Lower lobe of right lung (tissue), 2 donors: ENCODE data around the gene B4GALNT1. TPM values are rescaled to one million over a fixed set of nuclear protein-coding genes. Genes with fewer than 3 reads are reported as not detected.
A peak's percentile ranks its signal among the peaks of the same experiment; 100 is the strongest.

Source experiments
- ATAC-seq, 2 donors: fragments of 200-7000 bp; cut with Tn5 transposase; one replicate each; pipeline ENCODE4 v1.9.1; 2020 to 2022; ENCODE audit warnings: mild to moderate bottlenecking in 2 of 2, moderate library complexity in 2 of 2
- DNase-seq: peaks from one replicate; pipeline ENCODE4 v3.0.0-alpha.2; 2020
- H3K27ac ChIP-seq: fragments of 200-600 bp; one replicate; pipeline ENCODE4 v1.8.0; 2022
- H3K27me3 ChIP-seq: fragments of 200-600 bp; one replicate; pipeline ENCODE4 v1.8.0; 2022; ENCODE audit warnings: low read depth
- H3K36me3 ChIP-seq: fragments of 200-600 bp; one replicate; pipeline ENCODE4 v1.8.0; 2022; ENCODE audit warnings: mild to moderate bottlenecking
- H3K4me1 ChIP-seq: fragments of 200-600 bp; one replicate; pipeline ENCODE4 v1.8.0; 2022
- H3K4me3 ChIP-seq: fragments of 200-600 bp; one replicate; pipeline ENCODE4 v1.8.0; 2022; ENCODE audit warnings: mild to moderate bottlenecking
- H3K9me3 ChIP-seq: fragments of 200-600 bp; one replicate; pipeline ENCODE4 v1.8.0; 2022
- CTCF ChIP-seq: fragments of 200-600 bp; IDR thresholded peaks from one replicate; pipeline ENCODE4 v1.8.0; 2022; ENCODE audit warnings: antibody characterized with exemption, mild to moderate bottlenecking
- intact Hi-C: fragments of 100-400 bp; cut with DNase I; formaldehyde crosslinking; loops from one replicate; pipeline ENCODE4 v1.11.0; 2022
- total RNA-seq: library from RNA; stranded (reverse); fragmentation: NEBNext Ultra II Directional; extraction: Animal tissue kit (Norgen Biotek cat#: 25700); gene quantifications from one replicate; pipeline ENCODE4 v1.2.1, GENCODE V29; 2021
- donor health status: DM: no; HTN: yes; CAD: no; lungs with severe emphysema.

Gene B4GALNT1
- total RNA-seq, 1 donor from 2014 or later = 0.89 TPM

- TF ChIP-seq CTCF = no peak
- no peak for DNase-seq
- Histone ChIP-seq H3K27ac (no peak overlapping the region), H3K36me3 (peaks cover 65% of the 10 kb centered on the region), H3K27me3 (peaks cover 4% of the 10 kb centered on the region), H3K4me1 (peaks cover 16% of the 10 kb centered on the region), H3K4me3 (no peak overlapping the region), H3K9me3 (no peaks in the 10 kb centered on the region)
- intact Hi-C loops = no loop called here
- ATAC-seq = no peak
Measured at GRCh38 chr12:57600395-57600794, 32.6 kb downstream of the B4GALNT1 start.

GRCh38 chr12:57593187-57593586 is 39.8 kb downstream of the B4GALNT1 start:
- H3K9me3 ChIP-seq = no peaks in the 10 kb centered on the region
- H3K27me3 ChIP-seq = peaks cover 3% of the 10 kb centered on the region
- DNase-seq (no peak), ATAC-seq (no peak)
- H3K4me1 ChIP-seq = peaks cover 26% of the 10 kb centered on the region
- H3K27ac ChIP-seq = no peak overlapping the region
- peaks cover 39% of the 10 kb centered on the region for H3K36me3 ChIP-seq
- TF ChIP-seq CTCF = no peak
- intact Hi-C loops = no loop called here
- H3K4me3 ChIP-seq = no peak overlapping the region

DNA sequence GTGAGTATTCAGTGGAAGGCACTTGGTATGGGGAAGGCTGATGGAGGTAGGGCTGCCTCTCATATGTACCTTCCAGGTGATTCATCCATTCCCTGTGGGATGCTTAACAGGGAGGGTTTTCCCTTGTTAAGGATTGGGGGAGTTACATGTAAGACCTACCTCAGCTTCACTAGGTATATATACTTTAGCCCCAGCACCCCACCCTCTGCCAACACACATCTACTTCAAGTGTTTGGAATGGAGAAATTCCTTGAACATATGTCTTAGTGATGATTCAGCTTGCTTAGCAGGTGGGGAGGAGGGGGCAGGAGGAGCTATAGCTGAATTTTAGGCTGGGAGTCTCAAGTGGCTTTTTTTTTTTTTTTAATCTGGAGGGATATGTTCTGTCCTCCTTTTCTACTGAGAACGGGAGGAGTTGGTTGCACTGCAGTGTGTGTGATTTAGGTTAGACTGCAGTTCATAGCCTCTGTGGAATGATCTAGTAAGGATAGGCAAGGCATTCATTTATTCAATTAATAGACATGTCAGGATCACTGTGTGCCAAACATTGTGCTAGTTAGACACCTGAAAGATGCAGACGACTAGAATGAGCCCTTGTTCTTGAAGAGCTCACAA is 40.3 kb downstream of the B4GALNT1 start:
- DNase-seq = no peak
- Histone ChIP-seq H3K4me3 (no peak overlapping the region), H3K27ac (no peak overlapping the region), H3K9me3 (no peaks in the 10 kb centered on the region), H3K4me1 (peaks cover 26% of the 10 kb centered on the region), H3K36me3 (peaks cover 34% of the 10 kb centered on the region), H3K27me3 (peaks cover 5% of the 10 kb centered on the region)
- intact Hi-C loops = no loop called here
- no peak for TF ChIP-seq CTCF
- ATAC-seq = peak in 1 of 2 donors; percentile 35

GRCh38 chr12:57591782-57592325 is 41.1 kb downstream of the B4GALNT1 start:
- H3K27me3 ChIP-seq = peaks cover 5% of the 10 kb centered on the region
- peaks cover 26% of the 10 kb centered on the region for H3K4me1 ChIP-seq
- H3K36me3 ChIP-seq = peaks cover 28% of the 10 kb centered on the region
- peak overlapping the region; percentile 89 for H3K4me3 ChIP-seq
- intact Hi-C loops = no loop called here
- TF ChIP-seq CTCF = no peak
- DNase-seq (no peak), ATAC-seq (no peak)
- no peak overlapping the region for H3K27ac ChIP-seq
- no peaks in the 10 kb centered on the region for H3K9me3 ChIP-seq

DNA sequence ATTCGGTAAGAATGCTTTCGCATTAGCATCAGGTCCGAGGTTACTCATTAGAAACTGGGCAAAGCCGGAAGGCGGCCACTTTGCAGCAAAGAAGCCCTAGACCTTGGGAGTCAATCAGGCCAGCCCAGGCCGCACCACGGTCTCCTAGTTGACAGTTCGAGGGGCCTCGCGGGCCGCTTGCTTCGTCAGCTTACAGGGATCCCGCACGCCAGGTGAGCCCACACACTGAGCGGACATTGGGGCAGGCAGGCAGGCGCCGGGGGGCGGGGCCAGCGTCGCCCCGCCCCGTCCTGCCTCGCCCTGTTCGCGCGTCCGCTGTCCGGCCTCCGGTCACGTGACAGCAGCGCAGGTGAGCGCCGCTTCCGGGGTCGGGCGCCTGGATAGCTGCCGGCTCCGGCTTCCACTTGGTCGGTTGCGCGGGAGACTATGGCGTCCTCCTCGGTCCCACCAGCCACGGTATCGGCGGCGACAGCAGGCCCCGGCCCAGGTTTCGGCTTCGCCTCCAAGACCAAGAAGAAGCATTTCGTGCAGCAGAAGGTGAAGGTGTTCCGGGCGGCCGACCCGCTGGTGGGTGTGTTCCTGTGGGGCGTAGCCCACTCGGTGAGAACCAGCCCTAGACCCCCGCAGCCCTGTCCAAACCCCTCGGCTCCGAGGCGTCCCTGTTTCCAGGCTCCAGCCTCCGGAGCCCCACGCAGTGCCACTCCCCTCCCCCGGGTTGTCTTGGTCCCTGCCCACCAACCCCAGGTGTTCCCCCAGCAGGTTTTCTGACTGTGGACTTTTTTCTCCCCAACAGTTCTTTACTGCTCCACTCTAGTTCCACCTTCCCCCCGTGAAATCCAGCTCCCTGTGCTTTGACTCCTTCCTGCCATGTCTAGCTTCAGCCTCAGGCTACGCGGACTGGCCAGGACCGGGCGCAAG is 41.9 kb downstream of the B4GALNT1 start, which contains the start of gene PIP4K2C:
TSS of gene PIP4K2C (plus strand) at position 329 of the 918 bp plus-strand sequence. CDS start at position 427, 98 bp downstream.
- Histone ChIP-seq H3K4me3 (peak within 1 kb of the TSS; percentile 89), H3K27me3 (peaks cover 5% of the 10 kb centered on the region), H3K4me1 (peaks cover 26% of the 10 kb centered on the region), H3K36me3 (peaks cover 20% of the 10 kb centered on the region), H3K27ac (peak within 1 kb of the TSS; percentile 80), H3K9me3 (no peaks in the 10 kb centered on the region)
- DNase-seq = peak; percentile 91
- TF ChIP-seq CTCF = no peak
- ATAC-seq = peak; percentile 99
- intact Hi-C loops = no loop called here
